Loucy (cell line): ENCODE results near the gene TRRAP.

ENCODE experiments used
- EZH2phosphoT487 ChIP-seq: fragments of 200-600 bp; IDR thresholded peaks from 2 replicates; pipeline ENCODE4 v1.6.1; 2018; ENCODE audit warnings: antibody characterized with exemption, mild to moderate bottlenecking, moderate library complexity, borderline replicate concordance
- TF ChIP-seq, protein P1 (sequence below): fragments of 200-600 bp; sonication (generic); conservative IDR thresholded peaks from 2 replicates; pipeline ENCODE4 v1.5.1; 2014; ENCODE audit warnings: mild to moderate bottlenecking, antibody characterized with exemption, low read length

DNA sequence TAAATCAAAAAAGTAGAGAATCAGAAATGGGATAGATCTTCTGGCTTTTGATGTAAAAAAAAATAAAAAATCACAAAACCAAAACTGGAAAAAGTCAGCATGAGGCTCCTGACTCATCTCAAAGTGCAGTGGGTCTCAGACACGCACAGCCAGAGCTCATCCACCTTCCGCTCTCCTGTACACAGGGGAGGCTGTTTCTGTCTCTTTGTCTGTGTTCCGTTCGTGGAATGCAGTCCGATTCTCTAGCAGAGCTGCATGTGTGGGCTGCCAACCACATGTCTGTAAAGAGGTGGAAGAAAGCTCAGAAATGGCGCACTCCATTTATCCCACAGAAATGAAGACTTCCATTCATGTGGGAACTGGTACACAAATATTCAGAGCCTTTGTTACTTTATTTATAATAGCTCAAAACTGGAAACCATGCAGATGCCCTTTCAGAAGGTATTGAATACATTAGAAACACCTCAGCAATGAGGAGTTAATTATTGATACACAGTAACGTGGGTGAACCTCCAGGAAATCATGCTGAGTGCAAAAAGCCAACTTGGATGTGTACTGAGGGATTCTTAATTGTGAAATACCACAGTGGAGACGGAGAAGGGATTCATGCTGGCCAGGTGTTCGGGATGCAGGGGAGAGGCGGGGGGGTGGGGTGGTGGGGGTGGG lies 123.3 kb downstream of the TRRAP start:
- TF ChIP-seq, protein P1, sequence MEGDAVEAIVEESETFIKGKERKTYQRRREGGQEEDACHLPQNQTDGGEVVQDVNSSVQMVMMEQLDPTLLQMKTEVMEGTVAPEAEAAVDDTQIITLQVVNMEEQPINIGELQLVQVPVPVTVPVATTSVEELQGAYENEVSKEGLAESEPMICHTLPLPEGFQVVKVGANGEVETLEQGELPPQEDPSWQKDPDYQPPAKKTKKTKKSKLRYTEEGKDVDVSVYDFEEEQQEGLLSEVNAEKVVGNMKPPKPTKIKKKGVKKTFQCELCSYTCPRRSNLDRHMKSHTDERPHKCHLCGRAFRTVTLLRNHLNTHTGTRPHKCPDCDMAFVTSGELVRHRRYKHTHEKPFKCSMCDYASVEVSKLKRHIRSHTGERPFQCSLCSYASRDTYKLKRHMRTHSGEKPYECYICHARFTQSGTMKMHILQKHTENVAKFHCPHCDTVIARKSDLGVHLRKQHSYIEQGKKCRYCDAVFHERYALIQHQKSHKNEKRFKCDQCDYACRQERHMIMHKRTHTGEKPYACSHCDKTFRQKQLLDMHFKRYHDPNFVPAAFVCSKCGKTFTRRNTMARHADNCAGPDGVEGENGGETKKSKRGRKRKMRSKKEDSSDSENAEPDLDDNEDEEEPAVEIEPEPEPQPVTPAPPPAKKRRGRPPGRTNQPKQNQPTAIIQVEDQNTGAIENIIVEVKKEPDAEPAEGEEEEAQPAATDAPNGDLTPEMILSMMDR: no peak
- no peak for TF ChIP-seq EZH2phosphoT487
